IMR-90 (cell line): ENCODE results near the gene TMEM52. TPM values are rescaled to one million over a fixed set of nuclear protein-coding genes. Genes with fewer than 3 reads are reported as not detected.

Experiments used
- ATAC-seq: fragments of 200-7000 bp; cut with Tn5 transposase; 2 replicates; pipeline ENCODE4 v1.9.1; 2020; ENCODE audit warnings: low read depth, mild to moderate bottlenecking, moderate library complexity
- BruUV-seq: library from RNA; stranded (reverse); fragments of 400-500 nt; replicated peaks from 2 replicates; lab custom pipeline; 2021; lab: Mats Ljungman, UMichigan
- CTCF ChIA-PET: fragments of 300-600 bp; formaldehyde crosslinking; extraction: SDS; loops from one replicate; lab custom pipeline; 2021; ENCODE audit warnings: antibody characterized with exemption; lab: Yijun Ruan, JAX
- POLR2A ChIA-PET: fragments of 300-600 bp; sonication (Branson Sonifier 250); formaldehyde crosslinking; loops from one replicate; lab custom pipeline; 2022; ENCODE audit warnings: antibody characterized with exemption; ENCODE audit not compliant: unreplicated experiment; lab: Charles Lee
- DNase-seq: peaks from one replicate; pipeline ENCODE4 v3.0.0; 2013
- H2AFZ ChIP-seq: replicated peaks from 2 replicates; pipeline ENCODE3; 2013; ENCODE audit warnings: low read length, mild to moderate bottlenecking; ENCODE audit not compliant: poor library complexity
- H2AK5ac ChIP-seq: 2 replicates; pipeline ENCODE4 v1.6.1; 2013; ENCODE audit warnings: low read depth, low read length, inconsistent platforms
- H2AK9ac ChIP-seq: replicated peaks from 2 replicates; pipeline ENCODE3; 2013; ENCODE audit warnings: mild to moderate bottlenecking, low read depth, low read length, moderate library complexity; ENCODE audit not compliant: poor library complexity
- H2BK120ac ChIP-seq: 2 replicates; pipeline ENCODE4 v1.6.1; 2013; ENCODE audit warnings: low read depth, low read length, inconsistent platforms
- H2BK15ac ChIP-seq: 3 replicates; pipeline ENCODE4 v1.6.1; 2013; ENCODE audit warnings: low read depth, low read length, inconsistent platforms
- H2BK20ac ChIP-seq: 2 replicates; pipeline ENCODE4 v1.6.1; 2013; ENCODE audit warnings: low read depth, mild to moderate bottlenecking, inconsistent platforms, low read length, moderate library complexity
- H2BK5ac ChIP-seq: 2 replicates; pipeline ENCODE4 v1.6.1; 2013; ENCODE audit warnings: mild to moderate bottlenecking, low read depth, low read length, inconsistent platforms; ENCODE audit not compliant: poor library complexity, severe bottlenecking
- H3K14ac ChIP-seq: replicated peaks from 2 replicates; pipeline ENCODE4 v1.6.1; 2013; ENCODE audit warnings: low read depth, low read length, inconsistent platforms
- H3K18ac ChIP-seq: 2 replicates; pipeline ENCODE4 v1.6.1; 2013; ENCODE audit warnings: low read depth, low read length, control low read depth
- H3K23ac ChIP-seq: 2 replicates; pipeline ENCODE4 v1.6.1; 2013; ENCODE audit warnings: low read depth, low read length, inconsistent platforms
- H3K27ac ChIP-seq: 2 replicates; pipeline ENCODE4 v1.5.1; 2013; ENCODE audit warnings: mild to moderate bottlenecking, control low read depth, low read length; ENCODE audit not compliant: insufficient read depth
- H3K27me3 ChIP-seq: 2 replicates; pipeline ENCODE4 v1.6.1; 2013; ENCODE audit warnings: low read length; ENCODE audit not compliant: control insufficient read depth, insufficient read depth
- H3K36me3 ChIP-seq: 2 replicates; pipeline ENCODE4 v1.6.1; 2013; ENCODE audit warnings: low read length, mixed read lengths; ENCODE audit not compliant: control insufficient read depth, insufficient read depth
- H3K4ac ChIP-seq: 2 replicates; pipeline ENCODE4 v1.6.1; 2013; ENCODE audit warnings: low read depth, low read length, inconsistent platforms
- H3K4me1 ChIP-seq: 2 replicates; pipeline ENCODE4 v1.6.1; 2013; ENCODE audit warnings: low read length, mixed read lengths; ENCODE audit not compliant: control insufficient read depth, insufficient read depth
- H3K4me2 ChIP-seq: 2 replicates; pipeline ENCODE4 v1.6.1; 2013; ENCODE audit warnings: low read depth, mild to moderate bottlenecking, control low read depth, low read length, moderate library complexity
- H3K4me3 ChIP-seq: 2 replicates; pipeline ENCODE4 v1.5.1; 2013; ENCODE audit warnings: low read depth, mild to moderate bottlenecking, control low read depth, low read length, moderate library complexity; ENCODE audit not compliant: insufficient read depth
- H3K56ac ChIP-seq: 2 replicates; pipeline ENCODE4 v1.6.1; 2013; ENCODE audit warnings: low read length, inconsistent platforms; ENCODE audit not compliant: insufficient read depth; ENCODE audit errors: extremely low read depth
- H3K79me1 ChIP-seq, 2 experiments: 2 replicates each; pipeline ENCODE4 v1.6.1; 2013; ENCODE audit warnings: low read length in 2 of 2, inconsistent platforms in 1 of 2, low read depth in 1 of 2
- H3K9ac ChIP-seq: 2 replicates; pipeline ENCODE4 v1.6.1; 2013; ENCODE audit warnings: low read depth, low read length, control low read depth
- H3K9me1 ChIP-seq: 2 replicates; pipeline ENCODE4 v1.6.1; 2013; ENCODE audit warnings: low read length, inconsistent platforms; ENCODE audit not compliant: insufficient read depth
- H3K9me3 ChIP-seq: 2 replicates; pipeline ENCODE4 v1.6.1; 2013; ENCODE audit warnings: low read length; ENCODE audit not compliant: control insufficient read depth, insufficient read depth
- H4K20me1 ChIP-seq: 2 replicates; pipeline ENCODE4 v1.6.1; 2013; ENCODE audit warnings: low read length, inconsistent platforms; ENCODE audit not compliant: insufficient read depth
- H4K5ac ChIP-seq: 2 replicates; pipeline ENCODE4 v1.6.1; 2013; ENCODE audit warnings: mild to moderate bottlenecking, low read depth, low read length, control low read depth
- H4K8ac ChIP-seq, 2 experiments: 2 replicates each; pipeline ENCODE4 v1.6.1; 2013; ENCODE audit warnings: low read depth in 2 of 2, low read length in 2 of 2, control low read depth in 1 of 2, inconsistent platforms in 1 of 2
- H4K91ac ChIP-seq: 2 replicates; pipeline ENCODE4 v1.6.1; 2013; ENCODE audit warnings: low read depth, low read length, inconsistent platforms; ENCODE audit not compliant: insufficient read depth
- CTCF ChIP-seq: conservative IDR thresholded peaks from 2 replicates; pipeline ENCODE4 v1.5.1; 2012; ENCODE audit warnings: mild to moderate bottlenecking, low read depth, low read length, improper control_type of control experiment
- POLR2A ChIP-seq: IDR thresholded peaks from 2 replicates; pipeline ENCODE4 v1.6.1; 2012; ENCODE audit warnings: mild to moderate bottlenecking, low read depth, low read length
- RAD21 ChIP-seq: IDR thresholded peaks from 2 replicates; pipeline ENCODE4 v1.6.1; 2012; ENCODE audit warnings: low read length, improper control_type of control experiment
- WGBS, 2 experiments: methylation state at CpG; one replicate each; pipeline versions ENCODE4 v1.1.5 to v1.1.7; 2013; ENCODE audit warnings: missing lambda C conversion rate in 2 of 2; ENCODE audit not compliant: insufficient read length in 1 of 2; ENCODE audit errors: extremely low coverage in 2 of 2; 5-methylcytosine and 5-hydroxymethylcytosine counted together
- dilution Hi-C: fragments of 300-500 bp; cut with HindIII; formaldehyde crosslinking; loops from one replicate; pipeline ENCODE4 v1.14.3; 2018; ENCODE audit warnings: low sequenced_read_pairs; ENCODE audit not compliant: unreplicated experiment
- in situ Hi-C: fragments of 300-500 bp; cut with MboI; formaldehyde crosslinking; loops from 3 replicates; pipeline ENCODE4 v1.14.3; 2019; ENCODE audit warnings: low sequenced_read_pairs, inconsistent platforms, mixed read lengths
- intact Hi-C: fragments of 100-400 bp; cut with micrococcal nuclease; formaldehyde crosslinking; loops from 2 replicates; pipeline ENCODE4 v1.10.0; 2022
- polyA plus RNA-seq, 3 experiments: library from polyadenylated mRNA; depleted of rRNA; stranded (reverse); fragments of >200 nt; gene quantifications; 2 replicates each; pipeline ENCODE4 v1.2.3, GENCODE V29; 2012; ENCODE audit warnings: low replicate concordance in 1 of 3
- total RNA-seq: library from RNA; depleted of rRNA; stranded (reverse); fragments of >200 nt; gene quantifications from 2 replicates; pipeline ENCODE4 v1.2.3, GENCODE V29; 2012

Gene TMEM52
- total and polyA plus RNA-seq, 2 of the 4 experiments (the other 2 are of a cell fraction), result 0.54 to 1.3 TPM

- TF ChIP-seq CTCF (no peak), POLR2A (no peak)
Observed at GRCh38 chr1:1922956-1923833, 4.1 kb upstream of the TMEM52 start (continued).

GRCh38 chr1:1922702-1922955 is 3.5 kb upstream of the TMEM52 start:
- Histone ChIP-seq H3K23ac (no peak overlapping the region), H3K4me2 (no peak overlapping the region), H2AK5ac (no peak overlapping the region), H3K9ac (no peak overlapping the region), H2BK15ac (no peak overlapping the region), H3K9me3 (no peaks in the 10 kb centered on the region), H4K91ac (no peak overlapping the region), H3K9me1 (peaks cover 4% of the 10 kb centered on the region; the same call in 1 of the 2 replicates), H4K8ac (no peak overlapping the region), H3K4me1 (peaks cover 2% of the 10 kb centered on the region; the same call in 1 of the 2 replicates), H3K4me3 (no peak overlapping the region), H2AK9ac (no peak overlapping the region), H3K27ac (no peak overlapping the region), H3K27me3 (peaks cover 5% of the 10 kb centered on the region; the same call in 1 of the 2 replicates), H4K5ac (no peak overlapping the region), H2BK20ac (no peak overlapping the region), H3K79me1 (no peaks in the 10 kb centered on the region), H2BK120ac (no peak overlapping the region), H3K4ac (no peak overlapping the region), H4K20me1 (no peaks in the 10 kb centered on the region), H3K56ac (no peak overlapping the region), H2AFZ (no peak overlapping the region), H3K14ac (no peak overlapping the region), H3K18ac (no peak overlapping the region), H2BK5ac (no peak overlapping the region), H3K36me3 (no peaks in the 10 kb centered on the region)
- ChIA-PET CTCF (interaction anchor here (1.1 kb wide), 1 partner anchor 218 kb away, joined by 3 read pairs; no protein-coding TSS in a partner anchor), POLR2A (no interaction called here)
- in situ Hi-C loops (no loop called here), dilution Hi-C loops (no loop called here), intact Hi-C loops (no loop called here)
- no peak for TF ChIP-seq RAD21
- TF ChIP-seq POLR2A, result no peak
- BruUV-seq, result no TSS peak
- ATAC-seq, result no peak
- no CpG with 5 or more reads among the region's 6 CpGs for WGBS, 2 experiments
- DNase-seq, result no peak
